Measurements from ENCODE around the gene GALNT7.
A peak's percentile ranks its signal among the peaks of the same experiment; 100 is the strongest.

The GALNT7 gene

GRCh38 chr4:173365359-173365996 is 196.9 kb downstream of the GALNT7 start:
- no peak for DNase-seq

DNA sequence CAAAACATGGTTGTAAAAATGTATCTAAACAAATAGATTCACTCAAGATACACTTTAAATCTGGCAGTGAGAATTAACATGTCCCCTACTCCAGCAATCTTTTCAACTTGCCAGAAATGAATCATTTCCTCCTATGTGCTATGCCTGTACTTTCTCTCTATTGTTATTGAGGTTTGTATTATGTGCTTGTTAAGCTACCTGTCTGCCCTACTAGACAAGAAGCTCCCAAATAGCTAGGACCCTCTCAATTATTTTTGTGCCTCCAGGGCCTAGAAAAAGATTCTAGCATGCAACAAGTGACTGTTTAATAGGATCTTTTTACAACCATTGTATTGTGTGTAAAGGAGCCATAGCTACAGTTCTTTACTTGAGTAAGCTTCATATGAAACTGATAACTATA is 198.7 kb downstream of the GALNT7 start:
- DNase-seq = no peak

GRCh38 chr4:173367946-173368345 is 199.3 kb downstream of the GALNT7 start:
- no peak for DNase-seq

- DNase-seq = peak; percentile 50 to 51
These were observed 201.5 kb downstream of the GALNT7 start for GRCh38 chr4:173370130-173370476.

GRCh38 chr4:173370477-173371291 is 202.1 kb downstream of the GALNT7 start, which contains the start of gene SAP30:
Gene SAP30, plus strand, starts transcription at chr4:173370954. Its CDS starts 229 bp downstream, at chr4:173371183.
- DNase-seq = peak; percentile 98

DNA sequence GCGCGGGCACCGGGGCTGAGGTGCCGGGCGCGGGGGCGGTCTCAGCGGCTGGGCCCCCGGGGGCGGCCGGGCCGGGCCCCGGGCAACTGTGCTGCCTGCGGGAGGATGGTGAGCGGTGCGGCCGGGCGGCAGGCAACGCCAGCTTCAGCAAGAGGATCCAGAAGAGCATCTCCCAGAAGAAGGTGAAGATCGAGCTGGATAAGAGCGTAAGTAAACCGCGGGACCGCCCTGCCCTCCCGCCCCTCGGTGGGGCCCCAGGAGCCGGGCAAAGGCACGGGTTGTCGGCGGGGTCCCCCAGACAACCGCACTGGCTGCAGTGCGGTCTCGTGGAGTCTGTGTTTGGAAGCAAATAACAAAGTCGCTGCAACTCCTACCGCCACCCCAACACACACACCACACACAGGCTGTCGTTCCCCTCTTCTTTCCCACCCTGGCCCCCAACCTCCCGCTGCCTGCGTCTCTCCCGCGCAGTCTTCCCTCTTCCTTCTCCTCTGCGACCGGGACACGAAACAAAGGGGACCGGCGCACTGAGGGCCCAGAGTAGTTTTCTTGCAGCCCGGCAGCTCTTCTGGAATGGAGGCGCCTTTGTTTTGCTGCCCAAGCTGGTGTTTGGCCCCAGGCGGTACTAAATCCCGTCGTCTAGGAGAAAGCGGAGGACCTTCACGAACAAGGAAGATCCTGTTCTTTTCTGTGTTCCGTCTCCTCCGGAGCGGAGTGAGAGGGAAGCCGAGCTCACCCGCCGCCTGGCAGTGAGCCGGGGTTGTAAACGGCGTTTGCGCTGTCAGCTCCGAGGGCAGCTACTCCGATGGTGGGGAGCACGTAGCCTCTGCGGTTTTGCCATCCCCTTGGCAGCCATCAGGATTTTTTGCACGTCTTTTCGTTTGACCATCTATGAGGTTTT is 202.9 kb downstream of the GALNT7 start:
- peak; percentile 7 to 20 for DNase-seq

Data from activated CD4-positive, alpha-beta T cell treated with anti-CD3 and anti-CD28 coated beads, Interleukin-2, amount 50 U/mL, for 4 hours (primary cell).